ENCODE measurements around the gene VSNL1. TPM values are rescaled to one million over a fixed set of nuclear protein-coding genes. Genes with fewer than 3 reads are reported as not detected.

Gene VSNL1
- polyA plus RNA-seq, 1 of the 3 experiments (the other 2 are of a cell fraction): 1.3 TPM

- no peaks in the 10 kb centered on the region for H3K36me3 ChIP-seq (replicated peaks in 1 of 2; ENCODE audit: control insufficient read depth in 1 of 2, insufficient read depth in 2 of 2, low read length in 1 of 2)
- H3K9me2 ChIP-seq: no peaks in the 10 kb centered on the region
- H3K27me3 ChIP-seq (ENCODE audit: insufficient read depth): no peaks in the 10 kb centered on the region
- DNase-seq: no peak
- no peak for TF ChIP-seq TCF12 (IDR thresholded peaks at IDR 0.05)
- TF ChIP-seq MEF2A (IDR thresholded peaks at IDR 0.05; ENCODE audit: borderline replicate concordance, low read depth): no peak
- no peak for TF ChIP-seq ZBTB33 (IDR thresholded peaks at IDR 0.05; ENCODE audit: borderline replicate concordance, low read depth)
- TF ChIP-seq SIN3A (IDR thresholded peaks at IDR 0.05; ENCODE audit: borderline replicate concordance, low read depth, low read length): no peak
- no peak for TF ChIP-seq EZH2phosphoT487 (IDR thresholded peaks at IDR 0.05; ENCODE audit: borderline replicate concordance, low read depth)
- no peak for TF ChIP-seq TEAD4 (IDR thresholded peaks at IDR 0.05; ENCODE audit: borderline replicate concordance, insufficient read depth)
- TF ChIP-seq MXI1 (IDR thresholded peaks at IDR 0.05; ENCODE audit: low read depth, low read length): no peak
- TF ChIP-seq USF2 (IDR thresholded peaks at IDR 0.05; ENCODE audit: borderline replicate concordance, low read depth, low read length): no peak
- H3K79me2 ChIP-seq (ENCODE audit: insufficient read depth): no peaks in the 10 kb centered on the region
- H3K9me3 ChIP-seq: no peaks in the 10 kb centered on the region
- POLR2A ChIA-PET: interaction anchor here (0.7 kb wide), 2 partner anchors 33 to 245 kb away, joined by 3 read pairs; partner anchors contain the start of gene VSNL1
- no peak overlapping the region for H3K4me2 ChIP-seq
- H3K9ac ChIP-seq: no peak overlapping the region
- no peak overlapping the region for H3K27ac ChIP-seq (ENCODE audit: low read depth in 2 of 2, low read length in 1 of 2)
- H3F3A ChIP-seq (replicated peaks; ENCODE audit: insufficient read depth): no peaks in the 10 kb centered on the region
- H4K20me1 ChIP-seq (ENCODE audit: insufficient read depth): no peaks in the 10 kb centered on the region
- no peaks in the 10 kb centered on the region for H3K4me1 ChIP-seq (ENCODE audit: control insufficient read depth in 1 of 2, insufficient read depth in 2 of 2, low read depth in 1 of 2, low read length in 1 of 2)
- H2AFZ ChIP-seq (ENCODE audit: low read depth): no peak overlapping the region
- no peak overlapping the region for H3K4me3 ChIP-seq (ENCODE audit: low read depth in 2 of 2, low read length in 1 of 2)
- CTCF ChIA-PET: interaction anchor here (0.7 to 1.6 kb wide), 3 partner anchors 11 to 24 kb away, joined by 3 read pairs; partner anchors contain the start of gene RAD51AP2
- 31% methylated on average over 2 of the region's 2 CpGs for WGBS (ENCODE audit: low lambda C conversion rate)
These were observed 33.5 kb upstream of the VSNL1 start for GRCh38 chr2:17506736-17507616.

GRCh38 chr2:17515652-17516051, 24.8 kb upstream of the VSNL1 start:
- no peak overlapping the region for H3K27ac ChIP-seq (ENCODE audit: low read depth in 2 of 2, low read length in 1 of 2)
- no peak overlapping the region for H2AFZ ChIP-seq (ENCODE audit: low read depth)
- CTCF ChIA-PET: no interaction called here
- peaks cover 9% of the 10 kb centered on the region for H3F3A ChIP-seq (replicated peaks; ENCODE audit: insufficient read depth)
- no peaks in the 10 kb centered on the region for H3K79me2 ChIP-seq (ENCODE audit: insufficient read depth)
- no peak overlapping the region for H3K4me2 ChIP-seq
- no peaks in the 10 kb centered on the region for H3K27me3 ChIP-seq (ENCODE audit: insufficient read depth)
- H3K9ac ChIP-seq: no peak overlapping the region
- H3K36me3 ChIP-seq (replicated peaks in 1 of 2; ENCODE audit: control insufficient read depth in 1 of 2, insufficient read depth in 2 of 2, low read length in 1 of 2): no peaks in the 10 kb centered on the region
- no peak overlapping the region for H3K4me3 ChIP-seq (ENCODE audit: low read depth in 2 of 2, low read length in 1 of 2)
- DNase-seq: no peak
- TF ChIP-seq TCF12 (IDR thresholded peaks at IDR 0.05) (no peak), SIN3A (IDR thresholded peaks at IDR 0.05; ENCODE audit: borderline replicate concordance, low read depth, low read length) (no peak), EZH2phosphoT487 (IDR thresholded peaks at IDR 0.05; ENCODE audit: borderline replicate concordance, low read depth) (no peak), TAF1 (IDR thresholded peaks at IDR 0.05; ENCODE audit: borderline replicate concordance, low read depth, low read length) (no peak), NRF1 (IDR thresholded peaks at IDR 0.05; ENCODE audit: low read depth, low read length) (no peak), MEF2A (IDR thresholded peaks at IDR 0.05; ENCODE audit: borderline replicate concordance, low read depth) (no peak), TEAD4 (IDR thresholded peaks at IDR 0.05; ENCODE audit: borderline replicate concordance, insufficient read depth) (no peak), MXI1 (IDR thresholded peaks at IDR 0.05; ENCODE audit: low read depth, low read length) (no peak), POLR2AphosphoS5 (IDR thresholded peaks at IDR 0.05; ENCODE audit: low read depth, low read length) (no peak), ZBTB33 (IDR thresholded peaks at IDR 0.05; ENCODE audit: borderline replicate concordance, low read depth) (no peak), ELF1 (IDR thresholded peaks at IDR 0.05) (no peak), RAD21 (IDR thresholded peaks at IDR 0.05; ENCODE audit: low read length) (no peak)
- no peaks in the 10 kb centered on the region for H3K9me3 ChIP-seq
- POLR2A ChIA-PET: no interaction called here
- H3K9me2 ChIP-seq: no peaks in the 10 kb centered on the region
- peaks cover 6% of the 10 kb centered on the region in 2 experiments; a peak in 3 of 4 replicates for H3K4me1 ChIP-seq (ENCODE audit: control insufficient read depth in 1 of 2, insufficient read depth in 2 of 2, low read depth in 1 of 2, low read length in 1 of 2)
- no peaks in the 10 kb centered on the region for H4K20me1 ChIP-seq (ENCODE audit: insufficient read depth)

Data from SK-N-SH (cell line).